IMR-90 (cell line): Measurements from ENCODE around the gene FAM217A. TPM values are rescaled to one million over a fixed set of nuclear protein-coding genes. Genes with fewer than 3 reads are reported as not detected.

Experiments
- ATAC-seq: fragments of 200-7000 bp; cut with Tn5 transposase; 2 replicates; pipeline ENCODE4 v1.9.1; 2020; ENCODE audit warnings: low read depth, mild to moderate bottlenecking, moderate library complexity
- BruUV-seq: library from RNA; stranded (reverse); fragments of 400-500 nt; replicated peaks from 2 replicates; lab custom pipeline; 2021; lab: Mats Ljungman, UMichigan
- CTCF ChIA-PET: fragments of 300-600 bp; formaldehyde crosslinking; extraction: SDS; loops from one replicate; lab custom pipeline; 2021; ENCODE audit warnings: antibody characterized with exemption; lab: Yijun Ruan, JAX
- POLR2A ChIA-PET: fragments of 300-600 bp; sonication (Branson Sonifier 250); formaldehyde crosslinking; loops from one replicate; lab custom pipeline; 2022; ENCODE audit warnings: antibody characterized with exemption; ENCODE audit not compliant: unreplicated experiment; lab: Charles Lee
- DNase-seq: peaks from one replicate; pipeline ENCODE4 v3.0.0; 2013
- H2AFZ ChIP-seq: replicated peaks from 2 replicates; pipeline ENCODE3; 2013; ENCODE audit warnings: low read length, mild to moderate bottlenecking; ENCODE audit not compliant: poor library complexity
- H2AK5ac ChIP-seq: 2 replicates; pipeline ENCODE4 v1.6.1; 2013; ENCODE audit warnings: low read depth, low read length, inconsistent platforms
- H2AK9ac ChIP-seq: replicated peaks from 2 replicates; pipeline ENCODE3; 2013; ENCODE audit warnings: mild to moderate bottlenecking, low read depth, low read length, moderate library complexity; ENCODE audit not compliant: poor library complexity
- H2BK120ac ChIP-seq: 2 replicates; pipeline ENCODE4 v1.6.1; 2013; ENCODE audit warnings: low read depth, low read length, inconsistent platforms
- H2BK15ac ChIP-seq: 3 replicates; pipeline ENCODE4 v1.6.1; 2013; ENCODE audit warnings: low read depth, low read length, inconsistent platforms
- H2BK20ac ChIP-seq: 2 replicates; pipeline ENCODE4 v1.6.1; 2013; ENCODE audit warnings: low read depth, mild to moderate bottlenecking, inconsistent platforms, low read length, moderate library complexity
- H2BK5ac ChIP-seq: 2 replicates; pipeline ENCODE4 v1.6.1; 2013; ENCODE audit warnings: mild to moderate bottlenecking, low read depth, low read length, inconsistent platforms; ENCODE audit not compliant: poor library complexity, severe bottlenecking
- H3K14ac ChIP-seq: replicated peaks from 2 replicates; pipeline ENCODE4 v1.6.1; 2013; ENCODE audit warnings: low read depth, low read length, inconsistent platforms
- H3K18ac ChIP-seq: 2 replicates; pipeline ENCODE4 v1.6.1; 2013; ENCODE audit warnings: low read depth, low read length, control low read depth
- H3K23ac ChIP-seq: 2 replicates; pipeline ENCODE4 v1.6.1; 2013; ENCODE audit warnings: low read depth, low read length, inconsistent platforms
- H3K27ac ChIP-seq: 2 replicates; pipeline ENCODE4 v1.5.1; 2013; ENCODE audit warnings: mild to moderate bottlenecking, control low read depth, low read length; ENCODE audit not compliant: insufficient read depth
- H3K27me3 ChIP-seq: 2 replicates; pipeline ENCODE4 v1.6.1; 2013; ENCODE audit warnings: low read length; ENCODE audit not compliant: control insufficient read depth, insufficient read depth
- H3K36me3 ChIP-seq: 2 replicates; pipeline ENCODE4 v1.6.1; 2013; ENCODE audit warnings: low read length, mixed read lengths; ENCODE audit not compliant: control insufficient read depth, insufficient read depth
- H3K4ac ChIP-seq: 2 replicates; pipeline ENCODE4 v1.6.1; 2013; ENCODE audit warnings: low read depth, low read length, inconsistent platforms
- H3K4me1 ChIP-seq: 2 replicates; pipeline ENCODE4 v1.6.1; 2013; ENCODE audit warnings: low read length, mixed read lengths; ENCODE audit not compliant: control insufficient read depth, insufficient read depth
- H3K4me2 ChIP-seq: 2 replicates; pipeline ENCODE4 v1.6.1; 2013; ENCODE audit warnings: low read depth, mild to moderate bottlenecking, control low read depth, low read length, moderate library complexity
- H3K4me3 ChIP-seq: 2 replicates; pipeline ENCODE4 v1.5.1; 2013; ENCODE audit warnings: low read depth, mild to moderate bottlenecking, control low read depth, low read length, moderate library complexity; ENCODE audit not compliant: insufficient read depth
- H3K56ac ChIP-seq: 2 replicates; pipeline ENCODE4 v1.6.1; 2013; ENCODE audit warnings: low read length, inconsistent platforms; ENCODE audit not compliant: insufficient read depth; ENCODE audit errors: extremely low read depth
- H3K79me1 ChIP-seq, 2 experiments: 2 replicates each; pipeline ENCODE4 v1.6.1; 2013; ENCODE audit warnings: low read length in 2 of 2, inconsistent platforms in 1 of 2, low read depth in 1 of 2
- H3K9ac ChIP-seq: 2 replicates; pipeline ENCODE4 v1.6.1; 2013; ENCODE audit warnings: low read depth, low read length, control low read depth
- H3K9me1 ChIP-seq: 2 replicates; pipeline ENCODE4 v1.6.1; 2013; ENCODE audit warnings: low read length, inconsistent platforms; ENCODE audit not compliant: insufficient read depth
- H3K9me3 ChIP-seq: 2 replicates; pipeline ENCODE4 v1.6.1; 2013; ENCODE audit warnings: low read length; ENCODE audit not compliant: control insufficient read depth, insufficient read depth
- H4K20me1 ChIP-seq: 2 replicates; pipeline ENCODE4 v1.6.1; 2013; ENCODE audit warnings: low read length, inconsistent platforms; ENCODE audit not compliant: insufficient read depth
- H4K5ac ChIP-seq: 2 replicates; pipeline ENCODE4 v1.6.1; 2013; ENCODE audit warnings: mild to moderate bottlenecking, low read depth, low read length, control low read depth
- H4K8ac ChIP-seq, 2 experiments: 2 replicates each; pipeline ENCODE4 v1.6.1; 2013; ENCODE audit warnings: low read depth in 2 of 2, low read length in 2 of 2, control low read depth in 1 of 2, inconsistent platforms in 1 of 2
- H4K91ac ChIP-seq: 2 replicates; pipeline ENCODE4 v1.6.1; 2013; ENCODE audit warnings: low read depth, low read length, inconsistent platforms; ENCODE audit not compliant: insufficient read depth
- BHLHE40 ChIP-seq: fragments of 150-350 bp; IDR thresholded peaks from 2 replicates; pipeline ENCODE4 v1.6.1; 2016; ENCODE audit warnings: mild to moderate bottlenecking, low read depth, low read length
- ELK1 ChIP-seq: fragments of 150-350 bp; IDR thresholded peaks from 2 replicates; pipeline ENCODE4 v1.6.1; 2016; ENCODE audit warnings: low read depth, mild to moderate bottlenecking, low read length, moderate library complexity, borderline replicate concordance
- WGBS, 2 experiments: methylation state at CpG; one replicate each; pipeline versions ENCODE4 v1.1.5 to v1.1.7; 2013; ENCODE audit warnings: missing lambda C conversion rate in 2 of 2; ENCODE audit not compliant: insufficient read length in 1 of 2; ENCODE audit errors: extremely low coverage in 2 of 2; 5-methylcytosine and 5-hydroxymethylcytosine counted together
- dilution Hi-C: fragments of 300-500 bp; cut with HindIII; formaldehyde crosslinking; loops from one replicate; pipeline ENCODE4 v1.14.3; 2018; ENCODE audit warnings: low sequenced_read_pairs; ENCODE audit not compliant: unreplicated experiment
- in situ Hi-C: fragments of 300-500 bp; cut with MboI; formaldehyde crosslinking; loops from 3 replicates; pipeline ENCODE4 v1.14.3; 2019; ENCODE audit warnings: low sequenced_read_pairs, inconsistent platforms, mixed read lengths
- intact Hi-C: fragments of 100-400 bp; cut with micrococcal nuclease; formaldehyde crosslinking; loops from 2 replicates; pipeline ENCODE4 v1.10.0; 2022
- polyA plus RNA-seq, 3 experiments: library from polyadenylated mRNA; depleted of rRNA; stranded (reverse); fragments of >200 nt; gene quantifications; 2 replicates each; pipeline ENCODE4 v1.2.3, GENCODE V29; 2012; ENCODE audit warnings: low replicate concordance in 1 of 3
- total RNA-seq: library from RNA; depleted of rRNA; stranded (reverse); fragments of >200 nt; gene quantifications from 2 replicates; pipeline ENCODE4 v1.2.3, GENCODE V29; 2012

Gene FAM217A
- total and polyA plus RNA-seq, 2 of the 4 experiments (the other 2 are of a cell fraction) = not detected

GRCh38 chr6:4049246-4049645 is 29.7 kb downstream of the FAM217A start:
- Histone ChIP-seq H3K4me3 (no peak overlapping the region), H3K4me2 (no peak overlapping the region), H3K9ac (no peak overlapping the region), H3K14ac (no peak overlapping the region), H3K18ac (no peak overlapping the region), H2AFZ (no peak overlapping the region), H3K27ac (no peak overlapping the region), H2BK15ac (no peak overlapping the region), H3K4ac (no peak overlapping the region), H4K8ac (no peak overlapping the region), H3K9me1 (no peaks in the 10 kb centered on the region), H2BK20ac (no peak overlapping the region), H2AK5ac (no peak overlapping the region), H3K9me3 (no peaks in the 10 kb centered on the region), H3K36me3 (peaks cover 44% of the 10 kb centered on the region), H3K4me1 (no peaks in the 10 kb centered on the region), H2BK120ac (no peak overlapping the region), H3K56ac (no peak overlapping the region), H3K23ac (no peak overlapping the region), H3K27me3 (no peaks in the 10 kb centered on the region), H4K91ac (no peak overlapping the region), H4K5ac (no peak overlapping the region), H2AK9ac (no peak overlapping the region), H4K20me1 (no peaks in the 10 kb centered on the region; the same call in 1 of the 2 replicates), H3K79me1 (peaks cover 5 to 16% of the 10 kb centered on the region in 2 experiments), H2BK5ac (no peak overlapping the region)
- ChIA-PET CTCF (no interaction called here), POLR2A (no interaction called here)
- intact Hi-C loops (no loop called here), dilution Hi-C loops (no loop called here), in situ Hi-C loops (no loop called here)
- ATAC-seq = no peak
- TF ChIP-seq BHLHE40 (no peak), ELK1 (no peak)
- no TSS peak for BruUV-seq
- 100% methylated on average over 5 of the region's 6 CpGs; no CpG with 5 or more reads in 1 of the 2 experiments for WGBS, 2 experiments
- DNase-seq = no peak
